GM12875 (cell line): ENCODE results near the gene LNX2.

ENCODE experiments used
- H3K4me3 ChIP-seq: one replicate; pipeline ENCODE4 v1.5.1; 2011; ENCODE audit warnings: low read depth, low read length, control low read depth
- CTCF ChIP-seq: IDR thresholded peaks from 2 replicates; pipeline ENCODE4 v1.5.1; 2011; ENCODE audit warnings: low read depth, mild to moderate bottlenecking, control low read depth, inconsistent platforms, low read length, moderate library complexity, borderline replicate concordance; ENCODE audit not compliant: insufficient read depth

The LNX2 gene

GRCh38 chr13:27534108-27534980 is 86.0 kb downstream of the LNX2 start:
- no peak for TF ChIP-seq CTCF
- no peak overlapping the region for H3K4me3 ChIP-seq

- TF ChIP-seq CTCF = peak; percentile 84
- no peak overlapping the region for H3K4me3 ChIP-seq
Observed at GRCh38 chr13:27533155-27533643, 87.1 kb downstream of the LNX2 start.

GRCh38 chr13:27528908-27529307 is 91.4 kb downstream of the LNX2 start:
- TF ChIP-seq CTCF = no peak
- no peak overlapping the region for H3K4me3 ChIP-seq

GRCh38 chr13:27526516-27526915 is 93.8 kb downstream of the LNX2 start:
- TF ChIP-seq CTCF = no peak
- no peak overlapping the region for H3K4me3 ChIP-seq

- no peak overlapping the region for H3K4me3 ChIP-seq
- no peak for TF ChIP-seq CTCF
Observed at GRCh38 chr13:27524981-27525975, 95.1 kb downstream of the LNX2 start.

- TF ChIP-seq CTCF = no peak
- no peak overlapping the region for H3K4me3 ChIP-seq
Observed at GRCh38 chr13:27523346-27524073, 96.8 kb downstream of the LNX2 start.
